Lower lobe of right lung (tissue), 2 donors: Measurements from ENCODE around the gene HOXD9. TPM values are rescaled to one million over a fixed set of nuclear protein-coding genes. Genes with fewer than 3 reads are reported as not detected.

Experiments used
- ATAC-seq, 2 donors: fragments of 200-7000 bp; cut with Tn5 transposase; one replicate each; pipeline ENCODE4 v1.9.1; 2020 to 2022; ENCODE audit warnings: mild to moderate bottlenecking in 2 of 2, moderate library complexity in 2 of 2
- DNase-seq: peaks from one replicate; pipeline ENCODE4 v3.0.0-alpha.2; 2020
- H3K27ac ChIP-seq: fragments of 200-600 bp; one replicate; pipeline ENCODE4 v1.8.0; 2022
- H3K27me3 ChIP-seq: fragments of 200-600 bp; one replicate; pipeline ENCODE4 v1.8.0; 2022; ENCODE audit warnings: low read depth
- H3K36me3 ChIP-seq: fragments of 200-600 bp; one replicate; pipeline ENCODE4 v1.8.0; 2022; ENCODE audit warnings: mild to moderate bottlenecking
- H3K4me1 ChIP-seq: fragments of 200-600 bp; one replicate; pipeline ENCODE4 v1.8.0; 2022
- H3K4me3 ChIP-seq: fragments of 200-600 bp; one replicate; pipeline ENCODE4 v1.8.0; 2022; ENCODE audit warnings: mild to moderate bottlenecking
- H3K9me3 ChIP-seq: fragments of 200-600 bp; one replicate; pipeline ENCODE4 v1.8.0; 2022
- CTCF ChIP-seq: fragments of 200-600 bp; IDR thresholded peaks from one replicate; pipeline ENCODE4 v1.8.0; 2022; ENCODE audit warnings: antibody characterized with exemption, mild to moderate bottlenecking
- intact Hi-C: fragments of 100-400 bp; cut with DNase I; formaldehyde crosslinking; loops from one replicate; pipeline ENCODE4 v1.11.0; 2022
- total RNA-seq: library from RNA; stranded (reverse); fragmentation: NEBNext Ultra II Directional; extraction: Animal tissue kit (Norgen Biotek cat#: 25700); gene quantifications from one replicate; pipeline ENCODE4 v1.2.1, GENCODE V29; 2021
- donor health status: DM: no; HTN: yes; CAD: no; lungs with severe emphysema.

Gene HOXD9
- total RNA-seq, 1 donor from 2014 or later = 0.86 TPM

GRCh38 chr2:176171351-176172006 lies 49.0 kb downstream of the HOXD9 start:
- no peaks in the 10 kb centered on the region for H3K36me3 ChIP-seq
- peak overlapping the region; percentile 23 for H3K4me3 ChIP-seq
- peaks cover 11% of the 10 kb centered on the region for H3K4me1 ChIP-seq
- H3K9me3 ChIP-seq = no peaks in the 10 kb centered on the region
- intact Hi-C loops = no loop called here
- ATAC-seq (peak; percentile 51 to 74), DNase-seq (no peak)
- peaks cover 97% of the 10 kb centered on the region for H3K27me3 ChIP-seq
- no peak overlapping the region for H3K27ac ChIP-seq
- no peak for TF ChIP-seq CTCF

GRCh38 chr2:176172007-176172894 lies 49.7 kb downstream of the HOXD9 start:
- intact Hi-C loops = no loop called here
- TF ChIP-seq CTCF = no peak
- ATAC-seq (peak; percentile 25 to 26), DNase-seq (no peak)
- Histone ChIP-seq H3K4me3 (peak overlapping the region; percentile 23), H3K9me3 (no peaks in the 10 kb centered on the region), H3K27ac (no peak overlapping the region), H3K4me1 (peaks cover 11% of the 10 kb centered on the region), H3K27me3 (peaks cover 96% of the 10 kb centered on the region), H3K36me3 (no peaks in the 10 kb centered on the region)

GRCh38 chr2:176172895-176173566 lies 50.5 kb downstream of the HOXD9 start:
- Histone ChIP-seq H3K36me3 (no peaks in the 10 kb centered on the region), H3K4me1 (peaks cover 12% of the 10 kb centered on the region), H3K9me3 (no peaks in the 10 kb centered on the region), H3K27ac (no peak overlapping the region), H3K27me3 (peaks cover 96% of the 10 kb centered on the region), H3K4me3 (no peak overlapping the region)
- ATAC-seq = no peak
- intact Hi-C loops = no loop called here
- DNase-seq = no peak
- TF ChIP-seq CTCF = no peak

GRCh38 chr2:176173567-176174381 lies 51.3 kb downstream of the HOXD9 start:
- Histone ChIP-seq H3K4me3 (no peak overlapping the region), H3K9me3 (no peaks in the 10 kb centered on the region), H3K4me1 (peaks cover 19% of the 10 kb centered on the region), H3K36me3 (no peaks in the 10 kb centered on the region), H3K27me3 (peaks cover 96% of the 10 kb centered on the region), H3K27ac (no peak overlapping the region)
- TF ChIP-seq CTCF = no peak
- DNase-seq (no peak), ATAC-seq (no peak)
- intact Hi-C loops = no loop called here

GRCh38 chr2:176174382-176174823 lies 51.9 kb downstream of the HOXD9 start:
- Histone ChIP-seq H3K27me3 (peaks cover 96% of the 10 kb centered on the region), H3K36me3 (no peaks in the 10 kb centered on the region), H3K27ac (no peak overlapping the region), H3K4me3 (no peak overlapping the region), H3K9me3 (no peaks in the 10 kb centered on the region), H3K4me1 (peaks cover 23% of the 10 kb centered on the region)
- TF ChIP-seq CTCF = no peak
- no peak for ATAC-seq
- intact Hi-C loops = no loop called here
- DNase-seq = no peak
